Stomach (tissue), 9 donors: ENCODE measurements around the gene KDM4B. TPM values are rescaled to one million over a fixed set of nuclear protein-coding genes. Genes with fewer than 3 reads are reported as not detected.

Experiments used
- DNase-seq, 2 donors: peaks; one replicate each; pipeline versions ENCODE4 v3.0.0 to v3.0.0-alpha.2; 2013 to 2019
- H3K27ac ChIP-seq, 5 donors: fragments of 200-600 bp in 4 of 5; sonication (generic) in 4 of 5; one replicate each; pipeline ENCODE4 v1.5.1; 2013 to 2019; ENCODE audit warnings: mild to moderate bottlenecking in 1 of 5, moderate library complexity in 1 of 5
- H3K27me3 ChIP-seq, 3 donors: fragments of 200-600 bp; sonication (generic); one replicate each; pipeline ENCODE4 v1.5.1; 2017 to 2019; ENCODE audit warnings: mixed run types in 1 of 3
- H3K36me3 ChIP-seq, 4 donors: fragments of 200-600 bp; sonication (generic); 1 replicate in 3 of 4; 2 replicates in 1 of 4; pipeline ENCODE4 v1.5.1; 2016 to 2019
- H3K4me1 ChIP-seq, 4 donors: fragments of 200-600 bp; sonication (generic); one replicate each; pipeline ENCODE4 v1.5.1; 2016 to 2019
- H3K4me3 ChIP-seq, 4 donors: fragments of 200-600 bp; sonication (generic) in 3 of 4; one replicate each; pipeline ENCODE4 v1.5.1; 2016 to 2019; ENCODE audit warnings: mild to moderate bottlenecking in 1 of 4
- H3K9me3 ChIP-seq, 4 donors: fragments of 200-600 bp; sonication (generic); one replicate each; pipeline ENCODE4 v1.5.1; 2016 to 2019
- CTCF ChIP-seq, 7 experiments: fragments of 450-650 bp in 4 of 7; fragments of 200-600 bp in 3 of 7; sonication (generic) in 3 of 7; IDR thresholded peaks; one replicate each; pipeline ENCODE4 v1.5.1; 2016 to 2019; ENCODE audit warnings: antibody characterized with exemption in 7 of 7, control low read depth in 2 of 7, mild to moderate bottlenecking in 1 of 7
- EP300 ChIP-seq: sonication (generic); formaldehyde crosslinking; IDR thresholded peaks from one replicate; pipeline ENCODE4 v1.6.1; 2017; ENCODE audit warnings: antibody characterized with exemption
- POLR2A ChIP-seq, 4 donors: fragments of 450-650 bp; IDR thresholded peaks; one replicate each; pipeline ENCODE4 v1.6.1; 2016; ENCODE audit warnings: antibody characterized with exemption in 4 of 4, control low read depth in 2 of 4, mild to moderate bottlenecking in 1 of 4, moderate library complexity in 1 of 4
- POLR2AphosphoS5 ChIP-seq, 3 donors: sonication (generic); formaldehyde crosslinking; IDR thresholded peaks; one replicate each; pipeline ENCODE4 v1.6.1; 2016; ENCODE audit warnings: antibody characterized with exemption in 3 of 3
- WGBS, 5 donors: extraction: QIAGEN DNeasy Blood & Tissue Kit in 3 of 5; methylation state at CpG; one replicate each; pipeline versions ENCODE4 v1.1.5 to v1.1.7; 2013 to 2018; 5-methylcytosine and 5-hydroxymethylcytosine counted together
- intact Hi-C: fragments of 100-400 bp; cut with DNase I; formaldehyde crosslinking; loops from one replicate; pipeline ENCODE4 v1.15.1; 2023; ENCODE audit warnings: low total_unique reads
- polyA plus RNA-seq, 3 donors: library from polyadenylated mRNA; stranded (reverse); fragments of 200-250 nt; gene quantifications; one replicate each; pipeline ENCODE4 v1.2.3, GENCODE V29; 2013
- total RNA-seq, 5 donors: library from RNA; depleted of rRNA; stranded (reverse); fragments of >200 nt; gene quantifications; one replicate each; pipeline versions ENCODE4 v1.1.0 to v1.2.3, GENCODE V29; 2014 to 2016
- donor health status: healthy with polysubstance abuse.
- donor health status: Bipolar disorder and iron deficiency.
- donor health status: healthy.

Gene KDM4B
- total and polyA plus RNA-seq, 8 donors, result 5.2 to 202 (median 29.4) TPM

GRCh38 chr19:5115771-5116202, 146.9 kb downstream of the KDM4B start:
- peaks cover 13 to 87% (median 80%) of the 10 kb centered on the region in 4 donors for H3K36me3 ChIP-seq
- H3K9me3 ChIP-seq, result no peaks in the 10 kb centered on the region
- TF ChIP-seq POLR2AphosphoS5 (IDR thresholded peaks at IDR 0.05) (no peak), CTCF (IDR thresholded peaks at IDR 0.05) (no peak), EP300 (no peak), POLR2A (IDR thresholded peaks at IDR 0.05) (no peak)
- H3K4me3 ChIP-seq, result no peak overlapping the region
- no peaks in the 10 kb centered on the region for H3K27me3 ChIP-seq
- WGBS, 5 donors, result 84 to 94% (median 90%) methylated on average over 6 of the region's 6 CpGs
- H3K4me1 ChIP-seq, result peaks cover 0 to 24% (median 10%) of the 10 kb centered on the region in 4 donors
- H3K27ac ChIP-seq, result no peak overlapping the region
- intact Hi-C loops, result no loop called here
- no peak for DNase-seq

DNA sequence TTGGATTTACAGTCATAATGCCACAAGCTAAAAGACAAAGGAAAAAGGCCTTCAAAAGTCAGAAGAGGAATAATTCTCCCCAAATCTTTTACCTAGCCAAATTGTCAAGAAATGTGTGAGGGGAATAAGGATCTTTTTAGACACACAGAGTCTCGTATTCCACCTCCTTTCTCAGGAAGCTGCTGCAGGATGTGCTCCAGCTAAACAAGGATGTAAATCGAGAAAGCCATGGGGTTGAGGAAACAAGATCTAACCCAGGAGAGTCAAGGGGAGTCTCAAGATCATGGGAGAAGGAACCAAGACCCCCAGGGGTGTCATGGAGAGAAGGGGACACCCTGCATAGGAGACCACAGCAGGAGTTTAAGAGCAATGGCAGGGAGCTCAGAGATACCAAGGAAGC, 147.4 kb downstream of the KDM4B start:
- Histone ChIP-seq H3K9me3 (no peaks in the 10 kb centered on the region), H3K27me3 (no peaks in the 10 kb centered on the region), H3K36me3 (peaks cover 13 to 87% (median 80%) of the 10 kb centered on the region in 4 donors), H3K4me3 (no peak overlapping the region), H3K27ac (no peak overlapping the region), H3K4me1 (peaks cover 0 to 24% (median 10%) of the 10 kb centered on the region in 4 donors)
- intact Hi-C loops, result no loop called here
- TF ChIP-seq EP300 (no peak), POLR2A (IDR thresholded peaks at IDR 0.05) (no peak), POLR2AphosphoS5 (IDR thresholded peaks at IDR 0.05) (no peak), CTCF (IDR thresholded peaks at IDR 0.05) (no peak)
- WGBS, 5 donors, result 93 to 96% (median 95%) methylated on average over 2 of the region's 2 CpGs
- no peak for DNase-seq

DNA sequence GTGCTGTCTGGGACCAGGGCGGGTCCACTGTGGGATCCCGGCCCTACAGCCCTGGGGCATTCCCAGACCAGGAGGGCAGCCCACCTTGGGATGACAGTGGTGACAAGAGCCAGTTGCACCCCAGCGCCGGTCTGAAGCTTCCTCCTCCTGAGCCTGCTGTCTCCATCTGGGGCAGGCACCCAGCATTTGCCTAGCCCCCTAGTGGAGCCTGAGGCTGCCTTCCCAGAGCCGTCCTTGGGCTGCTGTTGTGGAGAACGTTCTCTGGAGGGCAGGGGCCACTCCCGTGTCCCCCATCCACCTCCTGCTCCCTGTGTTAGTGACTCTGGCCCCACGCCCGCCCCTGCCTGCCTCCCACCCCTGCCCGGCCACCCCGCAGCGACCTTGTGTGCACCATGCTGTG, 148.5 kb downstream of the KDM4B start:
- no peak for DNase-seq
- no peaks in the 10 kb centered on the region for H3K27me3 ChIP-seq
- H3K36me3 ChIP-seq, result peaks cover 13 to 87% (median 80%) of the 10 kb centered on the region in 4 donors
- no peak for TF ChIP-seq EP300
- no peak for TF ChIP-seq POLR2AphosphoS5 (IDR thresholded peaks at IDR 0.05)
- no peak overlapping the region for H3K4me3 ChIP-seq
- peaks cover 0 to 24% (median 10%) of the 10 kb centered on the region in 4 donors for H3K4me1 ChIP-seq
- H3K9me3 ChIP-seq, result no peaks in the 10 kb centered on the region
- H3K27ac ChIP-seq, result no peak overlapping the region
- WGBS, 5 donors, result 82 to 96% (median 87%) methylated on average over 9 to 12 of the region's 12 CpGs
- intact Hi-C loops, result no loop called here

GRCh38 chr19:5118026-5118425, 149.1 kb downstream of the KDM4B start:
- H3K4me3 ChIP-seq, result no peak overlapping the region
- intact Hi-C loops, result no loop called here
- H3K27ac ChIP-seq, result no peak overlapping the region

More at GRCh38 chr19:5118026-5118425, 149.1 kb downstream of the KDM4B start:
- Histone ChIP-seq H3K9me3 (no peaks in the 10 kb centered on the region), H3K36me3 (peaks cover 12 to 87% (median 80%) of the 10 kb centered on the region in 4 donors), H3K27me3 (no peaks in the 10 kb centered on the region), H3K4me1 (peaks cover 0 to 24% (median 10%) of the 10 kb centered on the region in 4 donors)
- no peak for DNase-seq
- 88 to 93% (median 91%) methylated on average over 8 to 16 of the region's 16 CpGs for WGBS, 5 donors
- TF ChIP-seq POLR2AphosphoS5 (IDR thresholded peaks at IDR 0.05) (no peak), CTCF (IDR thresholded peaks at IDR 0.05) (no peak), EP300 (no peak), POLR2A (IDR thresholded peaks at IDR 0.05) (no peak)
